SK-N-SH (cell line): Measurements from ENCODE around the gene PRSS3. TPM values are rescaled to one million over a fixed set of nuclear protein-coding genes. Genes with fewer than 3 reads are reported as not detected.
A peak's percentile ranks its signal among the peaks of the same experiment; 100 is the strongest.
"Not testable (repeated sequence)": the region's sequence is repeated elsewhere in the genome, so short reads cannot be mapped to it uniquely, and the experiment has no call there.

Experiments used
- CTCF ChIA-PET: fragments of 300-600, 350-600 bp; formaldehyde crosslinking; extraction: SDS; loops from one replicate; lab custom pipeline; 2021; lab: Yijun Ruan, JAX
- POLR2A ChIA-PET: fragments of 350-600 bp; sonication (Branson Sonifier 250); formaldehyde crosslinking; extraction: SDS; loops from one replicate; lab custom pipeline; 2020; ENCODE audit warnings: antibody characterized with exemption, inconsistent platforms; lab: Yijun Ruan, JAX
- DNase-seq: peaks from one replicate; pipeline ENCODE4 v3.0.0; 2012
- H2AFZ ChIP-seq: fragments of 200-600 bp; sonication (generic); 2 replicates; pipeline ENCODE4 v1.8.1; 2016; ENCODE audit warnings: antibody characterized with exemption, mild to moderate bottlenecking, low read depth
- H3F3A ChIP-seq: fragments of 200-600 bp; sonication (generic); replicated peaks from 2 replicates; pipeline ENCODE3; 2016; ENCODE audit warnings: antibody characterized with exemption, mild to moderate bottlenecking; ENCODE audit not compliant: insufficient read depth
- H3K27ac ChIP-seq, 2 experiments: fragments of 200-500 bp in 1 of 2; fragments of 200-600 bp in 1 of 2; sonication (Bioruptor generic) in 1 of 2; sonication (generic), shearing (Covaris generic) in 1 of 2; 2 replicates each; pipeline versions ENCODE4 v1.5.1 to v1.6.1; 2014 to 2016; ENCODE audit warnings: low read depth in 2 of 2, inconsistent platforms in 1 of 2, low read length in 1 of 2, mild to moderate bottlenecking in 1 of 2, mixed read lengths in 1 of 2
- H3K27me3 ChIP-seq: fragments of 200-600 bp; sonication (generic), shearing (Covaris generic); 2 replicates; pipeline ENCODE4 v1.6.1; 2016; ENCODE audit warnings: mixed run types; ENCODE audit not compliant: insufficient read depth
- H3K36me3 ChIP-seq, 2 experiments: fragments of 200-500 bp in 1 of 2; fragments of 200-600 bp in 1 of 2; sonication (Bioruptor generic) in 1 of 2; sonication (generic) in 1 of 2; replicated peaks in 1 of 2; 2 replicates each; pipeline versions ENCODE3 to v1.5.1; 2014 to 2016; ENCODE audit warnings: low read length in 1 of 2, mild to moderate bottlenecking in 1 of 2; ENCODE audit not compliant: insufficient read depth in 2 of 2, control insufficient read depth in 1 of 2
- H3K4me1 ChIP-seq, 2 experiments: fragments of 200-500 bp in 1 of 2; fragments of 200-600 bp in 1 of 2; sonication (Bioruptor generic) in 1 of 2; sonication (generic), shearing (Covaris generic) in 1 of 2; 2 replicates each; pipeline versions ENCODE4 v1.5.1 to v1.6.1; 2014 to 2016; ENCODE audit warnings: low read depth in 1 of 2, low read length in 1 of 2, mixed run types in 1 of 2; ENCODE audit not compliant: insufficient read depth in 2 of 2, control insufficient read depth in 1 of 2
- H3K4me2 ChIP-seq: fragments of 200-600 bp; sonication (generic), shearing (Covaris generic); 2 replicates; pipeline ENCODE4 v1.6.1; 2017; ENCODE audit warnings: mixed run types
- H3K4me3 ChIP-seq, 2 experiments: fragments of 200-500 bp in 1 of 2; fragments of 200-600 bp in 1 of 2; sonication (Bioruptor generic) in 1 of 2; sonication (generic), shearing (Covaris generic) in 1 of 2; 2 replicates each; pipeline versions ENCODE4 v1.5.1 to v1.8.1; 2014 to 2016; ENCODE audit warnings: low read depth in 2 of 2, inconsistent platforms in 1 of 2, low read length in 1 of 2, mild to moderate bottlenecking in 1 of 2, mixed read lengths in 1 of 2, moderate library complexity in 1 of 2
- H3K79me2 ChIP-seq: fragments of 200-600 bp; sonication (generic); 2 replicates; pipeline ENCODE4 v1.8.1; 2017; ENCODE audit warnings: mild to moderate bottlenecking; ENCODE audit not compliant: insufficient read depth
- H3K9ac ChIP-seq: fragments of 200-600 bp; sonication (generic); 2 replicates; pipeline ENCODE4 v1.6.1; 2017; ENCODE audit warnings: mixed run types
- H3K9me2 ChIP-seq: fragments of 200-600 bp; sonication (generic); 2 replicates; pipeline ENCODE4 v1.6.1; 2017; ENCODE audit warnings: mixed run types
- H3K9me3 ChIP-seq: fragments of 200-600 bp; sonication (generic); 2 replicates; pipeline ENCODE4 v1.6.1; 2017; ENCODE audit warnings: mixed run types, mild to moderate bottlenecking, moderate library complexity
- H4K20me1 ChIP-seq: fragments of 200-600 bp; sonication (generic); 2 replicates; pipeline ENCODE4 v1.6.1; 2017; ENCODE audit warnings: mild to moderate bottlenecking, mixed run types; ENCODE audit not compliant: insufficient read depth
- CHD2 ChIP-seq: fragments of 150-350 bp; IDR thresholded peaks from 2 replicates; pipeline ENCODE4 v1.6.1; 2018; ENCODE audit warnings: low read length; ENCODE audit not compliant: partially characterized antibody
- FOSL2 ChIP-seq: IDR thresholded peaks from 2 replicates; pipeline ENCODE4 v1.4.0; 2012; ENCODE audit warnings: low read depth, mild to moderate bottlenecking, moderate library complexity, borderline replicate concordance
- JUND ChIP-seq: IDR thresholded peaks from 2 replicates; pipeline ENCODE4 v1.4.0; 2012
- NFIC ChIP-seq: IDR thresholded peaks from 2 replicates; pipeline ENCODE4 v1.4.0; 2012; ENCODE audit warnings: borderline replicate concordance
- PBX3 ChIP-seq: IDR thresholded peaks from 2 replicates; pipeline ENCODE4; 2012
- REST ChIP-seq: IDR thresholded peaks from 2 replicates; pipeline ENCODE4 v1.6.1; 2012; ENCODE audit warnings: mild to moderate bottlenecking, low read depth, low read length, moderate library complexity
- SMC3 ChIP-seq: IDR thresholded peaks from 2 replicates; pipeline ENCODE4 v1.6.1; 2012; ENCODE audit warnings: low read depth, low read length, improper control_type of control experiment
- TAF1 ChIP-seq: IDR thresholded peaks from 2 replicates; pipeline ENCODE4 v1.6.1; 2012; ENCODE audit warnings: low read depth, mild to moderate bottlenecking, low read length, moderate library complexity, borderline replicate concordance
- USF2 ChIP-seq: fragments of 150-350 bp; IDR thresholded peaks from 2 replicates; pipeline ENCODE4 v1.6.1; 2017; ENCODE audit warnings: antibody characterized with exemption, low read length, low read depth, borderline replicate concordance
- YY1 ChIP-seq: IDR thresholded peaks from 2 replicates; pipeline ENCODE4 v1.4.0; 2012; ENCODE audit warnings: low read depth, mild to moderate bottlenecking
- ZBTB33 ChIP-seq: IDR thresholded peaks from 2 replicates; pipeline ENCODE4 v1.4.0; 2012; ENCODE audit warnings: low read depth, borderline replicate concordance
- WGBS: methylation state at CpG from one replicate; pipeline ENCODE4 v1.1.6; 2017; ENCODE audit warnings: low lambda C conversion rate; 5-methylcytosine and 5-hydroxymethylcytosine counted together
- polyA plus RNA-seq, 3 experiments: library from polyadenylated mRNA; depleted of rRNA; stranded (reverse); fragments of >200 nt; gene quantifications; 2 replicates each; pipeline ENCODE4 v1.2.3, GENCODE V29; 2012

PRSS3 gene
- polyA plus RNA-seq, 1 of the 3 experiments (the other 2 are of a cell fraction), result 4.7 TPM

GRCh38 chr9:33765411-33765810, 29.9 kb upstream of the PRSS3 start:
- Histone ChIP-seq H3F3A (peaks cover 15% of the 10 kb centered on the region), H3K9ac (no peak overlapping the region), H3K36me3 (no peaks in the 10 kb centered on the region), H3K27ac (peak overlapping the region in 1 of 2 experiments; percentile 41; a peak in 2 of 4 replicates), H3K27me3 (no peaks in the 10 kb centered on the region), H3K4me1 (no peaks in the 10 kb centered on the region), H3K79me2 (no peaks in the 10 kb centered on the region), H3K4me3 (no peak overlapping the region), H3K9me2 (no peaks in the 10 kb centered on the region), H3K4me2 (peak overlapping the region; percentile 31; the same call in 1 of the 2 replicates), H3K9me3 (no peaks in the 10 kb centered on the region), H2AFZ (no peak overlapping the region), H4K20me1 (no peaks in the 10 kb centered on the region)
- WGBS, result 56% methylated on average over 3 of the region's 3 CpGs
- ChIA-PET POLR2A (no interaction called here), CTCF (interaction anchor here (1.2 kb wide), 1 partner anchor 44 kb away, joined by 4 read pairs; no protein-coding TSS in a partner anchor)
- no peak for DNase-seq
- TF ChIP-seq SMC3 (no peak), USF2 (no peak), NFIC (no peak), TAF1 (no peak), CHD2 (no peak), YY1 (no peak), PBX3 (peak; percentile 52), REST (no peak), JUND (peak; percentile 42; the same call in 1 of the 2 replicates), FOSL2 (peak; percentile 52; the same call in 1 of the 2 replicates), ZBTB33 (no peak)

GRCh38 chr9:33770156-33770880, 25.0 kb upstream of the PRSS3 start:
- CTCF ChIA-PET, result interaction anchor here (1.0 kb wide), 1 partner anchor 9 kb away, joined by 4 read pairs; no protein-coding TSS in a partner anchor

GRCh38 chr9:33773135-33773534, 22.2 kb upstream of the PRSS3 start:
- H3K4me2 ChIP-seq, H3F3A ChIP-seq, H3K9me3 ChIP-seq, H2AFZ ChIP-seq, H3K4me3 ChIP-seq, H3K9me2 ChIP-seq, H3K36me3 ChIP-seq, H3K79me2 ChIP-seq, H3K9ac ChIP-seq, H3K27ac ChIP-seq, H3K27me3 ChIP-seq, DNase-seq, H4K20me1 ChIP-seq, POLR2A ChIA-PET, H3K4me1 ChIP-seq: not testable (repeated sequence)
- CTCF ChIA-PET, result interaction anchor here (1.1 to 1.5 kb wide), 2 partner anchors 35 to 149 kb away, joined by 3 to 4 read pairs; no protein-coding TSS in a partner anchor

More at GRCh38 chr9:33770156-33770880, 25.0 kb upstream of the PRSS3 start:
- DNase-seq, H3K9me3 ChIP-seq, H3K4me3 ChIP-seq, H3F3A ChIP-seq, H2AFZ ChIP-seq, H3K36me3 ChIP-seq, H3K79me2 ChIP-seq, H3K27me3 ChIP-seq, H4K20me1 ChIP-seq, POLR2A ChIA-PET, H3K9ac ChIP-seq, H3K9me2 ChIP-seq, H3K4me1 ChIP-seq, H3K4me2 ChIP-seq: not testable (repeated sequence)
- 81% methylated on average over 3 of the region's 3 CpGs for WGBS
- peak overlapping the region in 1 of 2 experiments; percentile 55; a peak in 2 of 4 replicates for H3K27ac ChIP-seq
